Measurements from ENCODE around the gene SLC24A3. TPM values are rescaled to one million over a fixed set of nuclear protein-coding genes. Genes with fewer than 3 reads are reported as not detected.

Gene SLC24A3
- total RNA-seq, 2 experiments from 2014 or later: not detected

- Histone ChIP-seq H3K4me3 (ENCODE audit: low read depth, low read length, poor library complexity, severe bottlenecking) (no peak overlapping the region), H3K9me2 (ENCODE audit: insufficient read depth, low read length) (no peaks in the 10 kb centered on the region), H3K27ac (ENCODE audit: low read depth, low read length, poor library complexity, severe bottlenecking) (no peak overlapping the region), H4K20me1 (ENCODE audit: insufficient read depth, low read length) (no peaks in the 10 kb centered on the region), H3K4me2 (ENCODE audit: low read length) (no peak overlapping the region), H3K79me2 (ENCODE audit: insufficient read depth, low read depth, low read length) (no peaks in the 10 kb centered on the region), H3K36me3 (ENCODE audit: insufficient read depth, low read length) (no peaks in the 10 kb centered on the region), H3K4me1 (ENCODE audit: insufficient read depth, low read length, poor library complexity, severe bottlenecking) (no peaks in the 10 kb centered on the region), H3K9me3 (ENCODE audit: low read length) (no peaks in the 10 kb centered on the region), H2AFZ (ENCODE audit: low read length) (no peak overlapping the region)
- no peak for TF ChIP-seq EZH2phosphoT487 (IDR thresholded peaks at IDR 0.05; ENCODE audit: borderline replicate concordance, low read depth, low read length)
- CTCF ChIA-PET (ENCODE audit: unreplicated experiment): no interaction called here
- no peak for DNase-seq (ENCODE audit: low spot score)
- no TSS peak for BruUV-seq (replicated peaks)
- POLR2A ChIA-PET: no interaction called here
- intact Hi-C loops (cut with micrococcal nuclease; ENCODE audit: unreplicated experiment): no loop called here
Observed at GRCh38 chr20:19670829-19671228, 458.4 kb downstream of the SLC24A3 start.

- no peak for TF ChIP-seq CTCF (conservative IDR thresholded peaks at IDR 0.05; ENCODE audit: low read length)
- no peak for TF ChIP-seq EZH2phosphoT487 (IDR thresholded peaks at IDR 0.05; ENCODE audit: borderline replicate concordance, low read depth, low read length)
- H3K4me1 ChIP-seq (ENCODE audit: insufficient read depth, low read length, poor library complexity, severe bottlenecking): no peaks in the 10 kb centered on the region
- H3K27ac ChIP-seq (ENCODE audit: low read depth, low read length, poor library complexity, severe bottlenecking): no peak overlapping the region
- H4K20me1 ChIP-seq (ENCODE audit: insufficient read depth, low read length): no peaks in the 10 kb centered on the region
- no peaks in the 10 kb centered on the region for H3K9me2 ChIP-seq (ENCODE audit: insufficient read depth, low read length)
- BruUV-seq (replicated peaks): no TSS peak
- no peak overlapping the region for H2AFZ ChIP-seq (ENCODE audit: low read length)
- no peak for DNase-seq (ENCODE audit: low spot score)
- no peaks in the 10 kb centered on the region for H3K36me3 ChIP-seq (ENCODE audit: insufficient read depth, low read length)
- H3K4me2 ChIP-seq (ENCODE audit: low read length): no peak overlapping the region
- intact Hi-C loops (cut with micrococcal nuclease; ENCODE audit: unreplicated experiment): no loop called here
- CTCF ChIA-PET (ENCODE audit: unreplicated experiment): no interaction called here
- H3K4me3 ChIP-seq (ENCODE audit: low read depth, low read length, poor library complexity, severe bottlenecking): no peak overlapping the region
- no peaks in the 10 kb centered on the region for H3K79me2 ChIP-seq (ENCODE audit: insufficient read depth, low read depth, low read length)
- POLR2A ChIA-PET: no interaction called here
- H3K9me3 ChIP-seq (ENCODE audit: low read length): no peaks in the 10 kb centered on the region
Observed at GRCh38 chr20:19671374-19671773, 458.9 kb downstream of the SLC24A3 start.

- H3K4me3 ChIP-seq (ENCODE audit: low read depth, low read length, poor library complexity, severe bottlenecking): no peak overlapping the region
- no peak overlapping the region for H3K4me2 ChIP-seq (ENCODE audit: low read length)
- no peaks in the 10 kb centered on the region for H3K9me3 ChIP-seq (ENCODE audit: low read length)
- H4K20me1 ChIP-seq (ENCODE audit: insufficient read depth, low read length): no peaks in the 10 kb centered on the region
- no peaks in the 10 kb centered on the region for H3K36me3 ChIP-seq (ENCODE audit: insufficient read depth, low read length)
- CTCF ChIA-PET (ENCODE audit: unreplicated experiment): interaction anchor here (1.0 kb wide), 1 partner anchor 9 kb away, joined by 3 read pairs; no protein-coding TSS in a partner anchor
- H3K27ac ChIP-seq (ENCODE audit: low read depth, low read length, poor library complexity, severe bottlenecking): no peak overlapping the region
- H3K9me2 ChIP-seq (ENCODE audit: insufficient read depth, low read length): no peaks in the 10 kb centered on the region
- intact Hi-C loops (cut with micrococcal nuclease; ENCODE audit: unreplicated experiment): no loop called here
- POLR2A ChIA-PET: interaction anchor here (0.7 kb wide), 1 partner anchor 524 kb away, joined by 3 read pairs; no protein-coding TSS in a partner anchor
- no peak overlapping the region for H2AFZ ChIP-seq (ENCODE audit: low read length)
- no peak for TF ChIP-seq CTCF (conservative IDR thresholded peaks at IDR 0.05; ENCODE audit: low read length)
- TF ChIP-seq EZH2phosphoT487 (IDR thresholded peaks at IDR 0.05; ENCODE audit: borderline replicate concordance, low read depth, low read length): no peak
- no peak for DNase-seq (ENCODE audit: low spot score)
- BruUV-seq (replicated peaks): no TSS peak
- H3K79me2 ChIP-seq (ENCODE audit: insufficient read depth, low read depth, low read length): no peaks in the 10 kb centered on the region
- no peaks in the 10 kb centered on the region for H3K4me1 ChIP-seq (ENCODE audit: insufficient read depth, low read length, poor library complexity, severe bottlenecking)
Observed at GRCh38 chr20:19672498-19672897, 460.1 kb downstream of the SLC24A3 start.

Data from OCI-LY7 (cell line).